T-helper 22 cell (primary cell): ENCODE results near the gene CCR5AS.
"Not testable (repeated sequence)": the region's sequence is repeated elsewhere in the genome, so short reads cannot be mapped to it uniquely, and the experiment has no call there.

Experiments used
- DNase-seq: peaks from one replicate; pipeline ENCODE4 v3.0.0-alpha.2; 2020; ENCODE audit warnings: low read depth

CCR5AS gene

GRCh38 chr3:46354984-46355383, 51.9 kb downstream of the CCR5AS start:
- DNase-seq, result no peak

- no peak for DNase-seq
Measured at GRCh38 chr3:46354478-46354877, 52.4 kb downstream of the CCR5AS start.

GRCh38 chr3:46353647-46354410, 53.0 kb downstream of the CCR5AS start, which contains the start of gene CCR2:
Gene CCR2, plus strand, starts transcription at chr3:46354111. Its CDS starts 3,417 bp downstream, at chr3:46357528.
- no peak for DNase-seq

- no peak for DNase-seq
Measured at GRCh38 chr3:46353090-46353489, 53.8 kb downstream of the CCR5AS start.

GRCh38 chr3:46351646-46352045, 55.2 kb downstream of the CCR5AS start:
- no peak for DNase-seq

- no peak for DNase-seq
Measured at GRCh38 chr3:46350262-46350565, 56.7 kb downstream of the CCR5AS start.

GRCh38 chr3:46349484-46350261, 57.2 kb downstream of the CCR5AS start:
- no peak for DNase-seq

GRCh38 chr3:46348823-46349482, 57.9 kb downstream of the CCR5AS start:
- DNase-seq, result no peak

GRCh38 chr3:46344476-46344875, 62.4 kb downstream of the CCR5AS start:
- DNase-seq, result no peak

- DNase-seq, result no peak
Measured at GRCh38 chr3:46338840-46339239, 68.0 kb downstream of the CCR5AS start.

GRCh38 chr3:46337911-46338310, 69.0 kb downstream of the CCR5AS start:
- DNase-seq, result no peak

- no peak for DNase-seq
Measured at GRCh38 chr3:46335541-46335940, 71.3 kb downstream of the CCR5AS start.

GRCh38 chr3:46334741-46335478, 72.0 kb downstream of the CCR5AS start:
- DNase-seq, result no peak

- not testable (repeated sequence) for DNase-seq
Measured at GRCh38 chr3:46330676-46331075, 76.2 kb downstream of the CCR5AS start.

GRCh38 chr3:46325645-46326300, 81.1 kb downstream of the CCR5AS start:
- no peak for DNase-seq

- no peak for DNase-seq
Measured at GRCh38 chr3:46324036-46324435, 82.8 kb downstream of the CCR5AS start.

GRCh38 chr3:46321461-46322104, 85.3 kb downstream of the CCR5AS start:
- DNase-seq, result no peak

- DNase-seq, result no peak
Measured at GRCh38 chr3:46318207-46318927, 88.5 kb downstream of the CCR5AS start.

GRCh38 chr3:46316206-46316605, 90.7 kb downstream of the CCR5AS start:
- no peak for DNase-seq

GRCh38 chr3:46314517-46314916, 92.3 kb downstream of the CCR5AS start:
- DNase-seq, result no peak
